NCI-H1436 treated with DMSO at 0.1 percent for 48 hours (cell line): Measurements from ENCODE around the gene CD69.
"Not testable (repeated sequence)": the region's sequence is repeated elsewhere in the genome, so short reads cannot be mapped to it uniquely, and the experiment has no call there.

ENCODE experiments used
- DNase-seq: peaks from one replicate; lab custom pipeline; 2025; lab: John Stamatoyannopoulos, UW

CD69 gene

GRCh38 chr12:9750276-9751203, 10.2 kb downstream of the CD69 start:
- DNase-seq: no peak

GRCh38 chr12:9749640-9750039, 11.1 kb downstream of the CD69 start:
- DNase-seq: no peak

GRCh38 chr12:9745199-9745598, 15.5 kb downstream of the CD69 start:
- no peak for DNase-seq

DNA sequence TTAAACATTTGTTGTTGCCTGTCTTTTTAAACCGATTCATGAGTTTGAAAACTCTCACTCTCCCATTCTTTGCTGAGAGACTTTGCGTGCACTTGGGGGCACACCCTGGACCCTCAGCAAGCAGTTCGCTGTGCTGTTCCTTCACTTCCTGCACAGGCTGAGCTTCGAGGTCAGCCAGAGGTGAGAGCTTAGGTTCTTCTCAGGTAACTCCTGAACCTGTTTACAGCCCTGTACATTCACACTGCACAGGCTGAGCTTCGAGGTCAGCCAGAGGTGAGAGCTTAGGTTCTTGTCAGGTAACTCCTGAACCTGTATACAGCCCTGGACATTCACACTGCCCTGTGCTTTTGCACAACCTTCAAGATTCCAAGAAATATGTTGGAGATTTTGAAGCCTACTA, 18.0 kb downstream of the CD69 start:
- DNase-seq: no peak

DNA sequence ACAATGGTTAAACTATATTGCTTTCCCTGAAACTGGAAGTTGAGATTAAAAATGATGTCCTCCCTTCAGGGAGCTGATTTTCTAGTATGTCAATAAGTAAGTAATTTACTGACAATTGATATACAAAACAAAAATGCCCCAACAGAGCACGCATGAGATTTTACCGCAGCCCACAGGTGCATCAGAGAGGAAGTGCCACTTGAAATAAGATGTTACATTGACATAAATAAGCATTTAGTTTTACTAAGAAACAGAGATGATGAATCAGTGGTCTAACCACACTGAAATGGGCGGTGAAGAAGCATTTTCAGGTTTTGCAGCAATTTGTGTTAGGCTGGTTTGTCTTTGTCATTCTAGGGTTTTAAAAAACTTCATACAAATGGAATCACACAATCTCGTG, 19.0 kb downstream of the CD69 start:
- DNase-seq: no peak

DNA sequence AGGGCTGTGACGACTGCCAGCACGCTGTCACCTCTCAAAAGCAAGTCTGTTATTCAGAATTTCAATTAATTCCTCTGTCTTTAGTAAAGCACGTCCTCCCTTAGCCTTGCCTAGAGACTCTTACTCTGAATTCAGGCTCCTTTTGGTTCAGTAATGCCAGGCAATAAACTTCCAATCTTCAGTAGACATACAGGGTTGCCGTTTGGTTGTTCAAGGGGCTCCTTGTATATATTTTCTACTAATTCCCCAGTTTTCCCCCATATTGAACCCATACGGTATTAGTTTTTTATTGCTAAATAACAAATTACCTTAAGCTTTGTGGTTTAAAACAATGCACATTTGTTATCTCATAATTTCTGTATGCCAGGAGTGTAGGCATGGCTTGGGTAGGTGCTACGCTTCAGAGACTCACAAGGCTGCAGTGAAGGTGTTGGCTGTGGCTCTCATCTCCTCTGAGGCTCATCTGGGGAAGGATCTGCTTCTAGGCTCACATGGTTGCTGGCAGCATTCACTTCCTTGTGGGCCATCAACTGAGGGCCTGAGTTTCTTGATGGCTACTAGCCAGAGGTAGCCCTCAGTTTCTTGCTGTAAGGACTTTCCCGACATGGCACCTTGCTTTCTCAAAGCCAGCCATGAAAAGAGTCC, 20.5 kb downstream of the CD69 start:
- no peak for DNase-seq

GRCh38 chr12:9739404-9740105, 21.1 kb downstream of the CD69 start:
- DNase-seq: not testable (repeated sequence)

- DNase-seq: not testable (repeated sequence)
Measured at GRCh38 chr12:9738905-9739304, 21.8 kb downstream of the CD69 start.

DNA sequence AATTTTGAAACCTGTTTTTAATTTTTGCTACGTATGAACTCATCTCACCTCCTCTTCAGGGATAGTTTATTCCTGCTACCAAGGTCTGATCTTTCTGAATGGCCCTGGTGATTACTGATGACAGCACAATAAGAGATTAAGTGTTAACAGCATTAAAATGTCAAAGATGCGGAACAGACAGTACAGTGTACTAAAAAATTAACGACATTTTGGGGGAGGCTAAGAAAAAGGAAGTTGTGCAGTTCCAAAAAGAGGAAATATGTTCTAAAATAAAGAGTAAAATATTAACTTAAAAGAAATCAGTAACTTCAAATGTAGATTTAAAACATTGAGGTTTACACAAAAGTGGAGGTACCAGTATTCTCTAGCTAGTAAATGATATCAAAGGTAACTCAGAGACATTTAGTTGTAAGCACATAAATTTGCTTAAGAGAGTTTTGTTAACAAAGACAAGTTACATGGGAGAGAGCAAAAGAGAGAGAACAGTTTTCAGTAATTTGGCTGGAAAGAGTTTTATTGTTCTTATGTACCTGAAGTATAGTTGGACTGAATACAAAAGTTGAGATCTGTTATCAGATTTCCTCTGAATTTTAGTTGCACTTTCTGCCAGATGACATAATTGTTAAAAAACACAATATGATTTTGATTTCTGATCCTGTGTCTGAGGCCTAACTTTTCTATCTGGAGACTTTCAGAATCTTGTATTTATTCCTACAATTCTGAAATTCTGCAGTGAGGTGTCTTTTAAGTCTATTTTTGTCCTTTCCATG, 23.6 kb downstream of the CD69 start:
- DNase-seq: no peak

- no peak for DNase-seq
Measured at GRCh38 chr12:9735601-9736000, 25.1 kb downstream of the CD69 start.

DNA sequence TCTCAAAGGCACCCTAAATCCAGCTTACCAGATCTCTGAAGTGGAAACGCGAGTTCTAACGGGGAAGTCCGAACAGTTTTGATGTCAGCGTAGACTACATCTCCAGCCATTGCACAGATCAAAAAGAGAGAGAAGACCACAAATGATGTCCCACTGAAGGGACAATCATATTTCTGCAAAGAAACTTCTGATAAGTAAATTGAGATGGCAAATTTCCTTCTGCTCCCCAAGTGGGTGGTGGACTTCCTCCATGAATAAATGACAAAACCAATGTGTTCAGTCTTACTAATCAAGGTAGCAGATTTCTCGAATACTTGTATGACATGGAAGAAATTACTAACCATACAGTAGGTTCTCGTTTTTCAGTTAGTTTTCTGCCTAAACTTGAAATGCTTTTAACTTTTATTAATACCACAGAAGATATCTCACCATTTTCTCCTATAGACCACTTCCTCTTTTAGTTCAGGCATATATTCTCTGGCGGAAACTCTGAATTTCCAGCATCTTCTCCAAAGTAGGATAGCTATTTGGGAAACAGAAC, 27.7 kb downstream of the CD69 start, which contains the start of gene CLECL1:
CLECL1 (minus strand) TSS at position 177 of the 541 bp plus-strand sequence.
- no peak for DNase-seq

- no peak for DNase-seq
Measured at GRCh38 chr12:9731797-9732196, 28.9 kb downstream of the CD69 start.

GRCh38 chr12:9731393-9731792, 29.3 kb downstream of the CD69 start:
- DNase-seq: no peak

- no peak for DNase-seq
Measured at GRCh38 chr12:9730591-9730990, 30.1 kb downstream of the CD69 start.

DNA sequence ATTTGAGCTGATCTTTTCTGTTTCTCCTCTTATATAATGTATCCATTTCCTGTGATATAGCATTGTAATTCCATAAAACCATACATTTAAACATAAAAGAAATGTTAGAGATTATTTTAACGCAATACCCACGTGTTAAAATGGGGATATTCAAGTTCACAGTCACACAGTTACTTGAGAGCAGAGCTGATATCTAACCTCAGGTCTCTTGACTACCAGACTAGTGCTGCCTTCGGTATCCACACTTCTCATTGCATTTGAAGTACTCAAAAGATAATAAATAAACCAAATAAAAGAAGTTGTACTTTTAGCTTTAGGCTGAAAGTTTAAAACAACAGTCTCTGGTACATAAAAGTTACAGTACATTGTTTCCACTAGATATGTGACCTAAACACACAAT, 30.7 kb downstream of the CD69 start:
- no peak for DNase-seq

GRCh38 chr12:9729082-9729481, 31.6 kb downstream of the CD69 start:
- DNase-seq: no peak

DNA sequence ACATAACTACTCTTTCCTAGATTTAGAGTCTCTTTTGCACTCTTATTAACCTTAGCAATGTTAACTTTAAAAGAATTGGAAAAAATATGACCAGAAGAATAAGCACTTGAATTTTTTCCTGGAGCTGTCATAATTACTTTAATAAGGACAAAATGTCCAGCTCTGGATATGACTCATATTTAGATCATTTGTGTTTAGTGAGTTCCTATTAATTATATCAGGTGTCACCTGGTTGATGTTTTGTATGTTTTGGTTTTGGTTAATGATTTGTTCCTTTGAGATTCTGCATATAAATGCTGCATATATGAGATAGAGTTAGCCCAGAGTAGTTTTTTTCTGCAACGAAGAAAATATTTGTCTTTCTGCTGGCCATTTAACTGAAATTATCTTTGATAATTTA, 32.9 kb downstream of the CD69 start:
- no peak for DNase-seq

DNA sequence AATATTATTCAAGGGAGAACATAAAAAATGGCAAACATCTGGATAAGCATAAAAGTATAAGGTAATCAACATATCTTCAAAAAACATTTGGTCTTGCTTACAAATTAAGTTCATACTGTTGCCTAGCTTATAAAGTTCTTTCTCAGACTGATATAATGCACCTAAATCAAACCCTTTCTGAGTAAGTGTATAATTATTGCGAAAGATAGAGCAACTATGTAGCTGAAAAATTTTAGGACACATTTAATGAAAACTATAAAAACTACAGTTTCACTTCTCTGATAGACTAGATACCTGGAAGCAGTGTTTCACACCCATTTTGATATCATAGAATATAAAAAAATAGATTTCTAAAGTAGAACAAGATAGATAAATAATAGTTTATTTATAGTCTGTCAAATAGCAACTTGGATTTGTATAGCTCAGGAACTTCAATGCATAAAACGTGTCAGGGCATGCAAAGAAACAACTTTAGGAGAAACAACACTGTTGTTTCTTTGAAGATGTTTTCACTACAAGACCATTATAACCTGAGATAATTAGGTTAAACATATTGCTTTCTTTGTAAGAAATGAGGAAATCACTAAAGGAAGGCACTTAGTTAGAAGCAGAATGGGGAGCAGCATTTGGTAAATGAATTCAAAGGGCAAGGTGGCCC, 35.4 kb downstream of the CD69 start:
- no peak for DNase-seq

DNA sequence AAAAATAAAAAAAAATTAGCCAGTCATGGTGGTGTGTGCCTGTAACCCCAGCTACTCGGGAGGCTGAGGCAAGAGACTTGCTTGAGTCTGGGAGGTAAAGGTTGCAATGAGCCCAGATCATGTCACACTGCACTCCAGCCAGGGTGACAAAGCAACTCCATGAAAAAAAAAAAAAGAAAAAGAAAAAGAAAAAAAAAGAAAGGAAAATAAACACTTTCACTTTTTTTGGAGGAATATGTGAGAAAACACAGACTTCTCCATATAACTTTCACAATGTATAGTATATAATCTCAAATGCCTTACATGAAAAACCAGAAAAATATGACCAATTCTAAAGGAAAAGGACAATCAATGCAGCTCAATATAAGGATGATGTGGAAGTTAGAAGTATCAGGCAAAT, 36.7 kb downstream of the CD69 start:
- no peak for DNase-seq

DNA sequence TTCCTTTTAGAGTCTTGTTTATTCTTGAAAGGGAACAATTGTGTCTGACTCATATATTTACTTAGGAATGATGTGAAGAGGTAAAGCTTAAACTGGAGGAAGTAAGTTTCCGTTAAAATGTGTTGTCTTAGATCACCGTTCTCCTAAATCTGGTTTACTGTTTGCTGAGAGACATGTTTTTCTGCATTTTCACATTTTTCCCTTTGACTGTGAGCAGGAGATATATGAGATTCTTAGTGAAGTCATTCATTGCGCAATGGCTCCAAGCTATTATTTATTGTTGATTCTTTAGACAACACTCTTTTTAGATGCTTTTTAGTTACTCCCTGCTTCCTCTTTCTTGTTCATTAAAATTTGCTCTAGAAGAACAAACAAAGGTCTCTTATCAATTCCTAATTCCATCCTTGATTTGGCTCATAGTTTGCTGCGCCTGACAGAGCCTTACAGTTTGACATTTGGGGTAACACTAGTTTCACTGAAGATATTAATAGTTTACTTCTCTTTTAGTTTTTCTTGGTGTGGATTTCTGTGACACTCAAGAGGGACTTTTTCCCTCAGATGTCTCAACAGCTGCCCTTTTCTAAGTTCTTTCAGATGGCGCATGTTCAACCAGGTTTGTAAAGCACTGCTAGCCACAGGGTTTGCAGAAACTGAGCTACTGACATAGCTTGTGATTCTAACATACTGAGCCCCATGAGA, 39.2 kb downstream of the CD69 start:
- no peak for DNase-seq

GRCh38 chr12:9719790-9720189, 40.9 kb downstream of the CD69 start:
- no peak for DNase-seq
